ENCODE measurements around the gene ABLIM1.

DNA sequence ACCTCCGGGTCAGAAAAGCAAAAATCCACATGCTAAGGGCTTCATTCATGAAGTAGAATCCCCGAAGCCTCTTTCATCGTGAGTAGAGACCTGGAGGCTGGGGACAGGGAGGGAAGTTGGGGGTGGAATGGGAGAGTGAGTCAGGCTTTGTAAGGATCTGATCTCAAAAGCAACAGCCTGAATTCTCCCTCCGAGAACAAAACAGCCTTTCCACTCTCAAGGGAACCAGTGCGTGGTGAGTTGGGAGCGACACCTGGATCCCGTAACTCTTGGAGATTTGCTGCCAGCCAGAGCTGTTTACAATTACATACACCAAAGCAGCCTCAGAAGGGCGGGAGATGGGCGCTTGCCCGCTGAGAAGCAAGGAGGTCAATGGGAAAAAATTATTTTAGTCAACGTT, 264.6 kb downstream of the ABLIM1 start:
- TF ChIP-seq, protein P1, sequence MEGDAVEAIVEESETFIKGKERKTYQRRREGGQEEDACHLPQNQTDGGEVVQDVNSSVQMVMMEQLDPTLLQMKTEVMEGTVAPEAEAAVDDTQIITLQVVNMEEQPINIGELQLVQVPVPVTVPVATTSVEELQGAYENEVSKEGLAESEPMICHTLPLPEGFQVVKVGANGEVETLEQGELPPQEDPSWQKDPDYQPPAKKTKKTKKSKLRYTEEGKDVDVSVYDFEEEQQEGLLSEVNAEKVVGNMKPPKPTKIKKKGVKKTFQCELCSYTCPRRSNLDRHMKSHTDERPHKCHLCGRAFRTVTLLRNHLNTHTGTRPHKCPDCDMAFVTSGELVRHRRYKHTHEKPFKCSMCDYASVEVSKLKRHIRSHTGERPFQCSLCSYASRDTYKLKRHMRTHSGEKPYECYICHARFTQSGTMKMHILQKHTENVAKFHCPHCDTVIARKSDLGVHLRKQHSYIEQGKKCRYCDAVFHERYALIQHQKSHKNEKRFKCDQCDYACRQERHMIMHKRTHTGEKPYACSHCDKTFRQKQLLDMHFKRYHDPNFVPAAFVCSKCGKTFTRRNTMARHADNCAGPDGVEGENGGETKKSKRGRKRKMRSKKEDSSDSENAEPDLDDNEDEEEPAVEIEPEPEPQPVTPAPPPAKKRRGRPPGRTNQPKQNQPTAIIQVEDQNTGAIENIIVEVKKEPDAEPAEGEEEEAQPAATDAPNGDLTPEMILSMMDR (IDR thresholded peaks at IDR 0.05; ENCODE audit: insufficient read depth, low read depth, low read length), result no peak
- no peak for TF ChIP-seq EZH2 (IDR thresholded peaks at IDR 0.05; ENCODE audit: insufficient read depth, low read length)
